Activated naive CD4-positive, alpha-beta T cell treated with anti-CD3 and anti-CD28 coated beads for 36 hours (primary cell): ENCODE results near the gene CDK13. TPM values are rescaled to one million over a fixed set of nuclear protein-coding genes. Genes with fewer than 3 reads are reported as not detected.
"Not testable (repeated sequence)": the region's sequence is repeated elsewhere in the genome, so short reads cannot be mapped to it uniquely, and the experiment has no call there.

Experiments
- CTCF ChIA-PET: fragments of 350-600 bp; sonication (Branson Sonifier 250); formaldehyde crosslinking; loops from one replicate; lab custom pipeline; 2021; ENCODE audit warnings: antibody characterized with exemption; lab: Charles Lee
- DNase-seq: peaks from one replicate; pipeline ENCODE4 v3.0.0-alpha.2; 2020
- H3K27ac Mint-ChIP-seq: one replicate; pipeline ENCODE4 v1.8.0; 2021; ENCODE audit warnings: mild to moderate bottlenecking, mixed read lengths
- H3K27me3 Mint-ChIP-seq: one replicate; pipeline ENCODE4 v1.8.0; 2021; ENCODE audit warnings: low read depth, mixed read lengths
- H3K36me3 Mint-ChIP-seq: one replicate; pipeline ENCODE4 v1.8.0; 2021; ENCODE audit warnings: low read depth, mixed read lengths
- H3K4me1 Mint-ChIP-seq: one replicate; pipeline ENCODE4 v1.8.0; 2021; ENCODE audit warnings: low read depth, mixed read lengths
- H3K4me3 Mint-ChIP-seq: one replicate; pipeline ENCODE4 v1.8.0; 2021; ENCODE audit warnings: mild to moderate bottlenecking, moderate library complexity, mixed read lengths
- H3K9me3 Mint-ChIP-seq: one replicate; pipeline ENCODE4 v1.8.0; 2021; ENCODE audit warnings: mixed read lengths
- intact Hi-C: fragments of 100-400 bp; cut with micrococcal nuclease; formaldehyde crosslinking; loops from one replicate; pipeline ENCODE4 v1.15.1; 2023
- total RNA-seq, 2 experiments: library from RNA; stranded (reverse); gene quantifications; one replicate each; pipeline ENCODE4 v1.2.3, GENCODE V29; 2021

CDK13 gene
- total RNA-seq = 10 to 100 TPM; 27.8 to 28.1 TPM

DNA sequence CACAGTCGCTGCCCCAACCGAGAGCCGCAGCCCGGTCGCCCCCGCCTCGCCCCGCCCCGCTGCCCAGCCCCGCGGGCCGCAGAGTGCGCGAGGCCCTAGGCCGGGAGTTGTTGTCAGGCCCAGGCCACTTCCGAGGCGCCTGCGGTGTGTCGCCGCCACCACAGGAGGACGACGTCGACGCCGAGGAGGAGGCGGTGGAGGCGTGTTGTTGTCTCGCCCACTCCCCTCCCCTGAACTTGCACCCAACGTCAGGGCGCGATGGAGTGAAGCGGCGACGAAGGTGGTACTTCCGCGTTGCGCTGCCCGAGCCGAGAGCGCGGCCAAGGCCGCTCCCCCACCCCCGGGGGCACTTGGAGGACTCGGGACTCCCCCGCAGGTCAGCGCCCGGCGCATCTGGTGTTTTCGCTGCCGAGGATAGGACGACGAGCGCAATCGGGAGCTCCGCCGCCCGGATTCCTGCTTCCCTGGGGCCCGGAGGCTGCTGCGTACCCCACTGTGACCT is at the start of gene CDK13:
Gene CDK13, plus strand, starts transcription at position 286 of the 502 bp plus-strand sequence. CDS start 386 bp downstream, outside the sequence.
- H3K36me3 Mint-ChIP-seq = peaks cover 15% of the 10 kb centered on the region
- intact Hi-C loops = loop anchor here (1.0 to 5.0 kb wide), 10 partner anchors 53 to 1932 kb away; partner anchors contain the start of genes MPLKIP, RALA, STARD3NL and YAE1
- peak within 1 kb of the TSS; percentile 97 for H3K4me3 Mint-ChIP-seq
- peak within 1 kb of the TSS; percentile 99 for H3K27ac Mint-ChIP-seq
- CTCF ChIA-PET = interaction anchor here (1.1 to 3.1 kb wide), 2 partner anchors 102 to 184 kb away, joined by 3 to 31 read pairs; partner anchors contain the start of gene MPLKIP
- no peaks in the 10 kb centered on the region for H3K27me3 Mint-ChIP-seq
- H3K4me1 Mint-ChIP-seq = peaks cover 30% of the 10 kb centered on the region
- peak; percentile 90 for DNase-seq
- no peaks in the 10 kb centered on the region for H3K9me3 Mint-ChIP-seq

GRCh38 chr7:39904077-39904486 is 46.0 kb upstream of the CDK13 start:
- Mint-ChIP-seq H3K4me3 (no peak overlapping the region), H3K27ac (no peak overlapping the region), H3K27me3 (no peaks in the 10 kb centered on the region), H3K4me1 (no peaks in the 10 kb centered on the region), H3K36me3 (peaks cover 2% of the 10 kb centered on the region), H3K9me3 (peaks cover 5% of the 10 kb centered on the region)
- DNase-seq = no peak
- intact Hi-C loops = no loop called here
- CTCF ChIA-PET = no interaction called here

- H3K9me3 Mint-ChIP-seq = peaks cover 13% of the 10 kb centered on the region
- no peak overlapping the region for H3K4me3 Mint-ChIP-seq
- intact Hi-C loops = no loop called here
- H3K27ac Mint-ChIP-seq = no peak overlapping the region
- no peaks in the 10 kb centered on the region for H3K4me1 Mint-ChIP-seq
- CTCF ChIA-PET = interaction anchor here (0.6 to 0.7 kb wide), 4 partner anchors 9 to 193 kb away, joined by 3 to 5 read pairs (median 4); no protein-coding TSS in a partner anchor
- DNase-seq = no peak
- H3K36me3 Mint-ChIP-seq = peaks cover 3% of the 10 kb centered on the region
- no peaks in the 10 kb centered on the region for H3K27me3 Mint-ChIP-seq
Observed at GRCh38 chr7:39908141-39908540, 41.9 kb upstream of the CDK13 start.

GRCh38 chr7:39908973-39909372 is 41.1 kb upstream of the CDK13 start:
- Mint-ChIP-seq H3K27me3 (no peaks in the 10 kb centered on the region), H3K36me3 (peaks cover 3% of the 10 kb centered on the region), H3K27ac (no peak overlapping the region), H3K9me3 (peaks cover 13% of the 10 kb centered on the region), H3K4me1 (no peaks in the 10 kb centered on the region), H3K4me3 (no peak overlapping the region)
- no peak for DNase-seq
- CTCF ChIA-PET = no interaction called here
- intact Hi-C loops = no loop called here

DNA sequence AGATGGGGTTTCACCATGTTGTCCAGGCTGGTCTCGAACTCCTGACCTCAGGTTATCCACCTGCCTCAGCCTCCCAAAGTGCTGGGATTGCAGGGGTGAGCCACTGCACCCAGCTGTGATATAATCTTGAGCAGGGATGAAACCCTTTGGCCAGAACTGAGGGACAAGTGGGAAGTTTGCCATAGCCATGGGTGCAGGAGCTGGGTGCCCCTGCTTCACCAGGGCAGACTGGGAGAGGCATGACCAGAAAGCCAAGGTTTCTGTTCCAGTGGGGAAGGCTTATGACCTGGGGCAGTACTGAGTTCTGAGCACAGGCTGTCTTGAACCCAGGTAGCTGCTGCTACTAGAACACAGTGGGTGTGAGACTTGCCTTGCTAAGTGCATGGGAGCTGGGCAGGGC is 40.5 kb upstream of the CDK13 start:
- CTCF ChIA-PET = no interaction called here
- no peak for DNase-seq
- H3K36me3 Mint-ChIP-seq = peaks cover 3% of the 10 kb centered on the region

GRCh38 chr7:39910108-39910869 is 39.8 kb upstream of the CDK13 start:
- no peak overlapping the region for H3K27ac Mint-ChIP-seq
- CTCF ChIA-PET = interaction anchor here (1.0 kb wide), 1 partner anchor 14 kb away, joined by 3 read pairs; no protein-coding TSS in a partner anchor
- DNase-seq = no peak
- H3K4me1 Mint-ChIP-seq = peaks cover 4% of the 10 kb centered on the region
- intact Hi-C loops = no loop called here
- peaks cover 3% of the 10 kb centered on the region for H3K36me3 Mint-ChIP-seq
- H3K27me3 Mint-ChIP-seq = no peaks in the 10 kb centered on the region
- H3K4me3 Mint-ChIP-seq = no peak overlapping the region
- peaks cover 13% of the 10 kb centered on the region for H3K9me3 Mint-ChIP-seq

More for the DNA sequence above, 40.5 kb upstream of the CDK13 start:
- intact Hi-C loops = no loop called here
- Mint-ChIP-seq H3K4me1 (no peaks in the 10 kb centered on the region), H3K27me3 (no peaks in the 10 kb centered on the region), H3K4me3 (no peak overlapping the region), H3K27ac (no peak overlapping the region), H3K9me3 (peaks cover 13% of the 10 kb centered on the region)

GRCh38 chr7:39911167-39911566 is 38.9 kb upstream of the CDK13 start:
- H3K27me3 Mint-ChIP-seq = no peaks in the 10 kb centered on the region
- CTCF ChIA-PET = interaction anchor here (1.0 kb wide), 1 partner anchor 15 kb away, joined by 3 read pairs; no protein-coding TSS in a partner anchor
- peaks cover 6% of the 10 kb centered on the region for H3K4me1 Mint-ChIP-seq
- H3K4me3 Mint-ChIP-seq = no peak overlapping the region
- H3K9me3 Mint-ChIP-seq = peaks cover 13% of the 10 kb centered on the region
- no peak for DNase-seq
- intact Hi-C loops = no loop called here
- H3K36me3 Mint-ChIP-seq = peaks cover 3% of the 10 kb centered on the region
- H3K27ac Mint-ChIP-seq = no peak overlapping the region

GRCh38 chr7:39915847-39916246 is 34.2 kb upstream of the CDK13 start:
- H3K9me3 Mint-ChIP-seq, H3K4me3 Mint-ChIP-seq, H3K4me1 Mint-ChIP-seq, H3K36me3 Mint-ChIP-seq, H3K27ac Mint-ChIP-seq, intact Hi-C loops, H3K27me3 Mint-ChIP-seq: not testable (repeated sequence)
- DNase-seq = peak; percentile 7
- CTCF ChIA-PET = interaction anchor here (1.2 kb wide), 1 partner anchor 20 kb away, joined by 3 read pairs; no protein-coding TSS in a partner anchor

DNA sequence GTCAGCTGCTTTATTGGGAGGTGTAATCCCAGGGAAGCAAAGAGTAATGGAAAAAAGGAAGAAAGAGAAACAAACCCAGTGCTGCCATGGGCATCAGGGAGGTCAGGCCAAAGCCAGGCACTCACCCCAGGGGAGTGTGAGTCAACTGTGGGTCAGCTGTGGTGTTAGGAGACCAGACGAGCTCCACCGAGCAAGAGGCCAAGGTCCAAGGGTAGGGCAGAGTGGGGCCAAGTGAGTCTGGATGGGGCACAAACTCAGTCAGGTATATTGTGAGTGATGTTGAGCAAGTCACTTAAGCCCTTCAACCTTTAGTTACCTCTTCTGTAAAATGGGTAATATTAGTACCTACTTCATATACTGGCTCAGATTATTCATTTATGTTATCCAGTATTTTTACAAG is 30.4 kb upstream of the CDK13 start:
- no peaks in the 10 kb centered on the region for H3K27me3 Mint-ChIP-seq
- H3K27ac Mint-ChIP-seq = no peak overlapping the region
- no peaks in the 10 kb centered on the region for H3K9me3 Mint-ChIP-seq
- H3K36me3 Mint-ChIP-seq = no peaks in the 10 kb centered on the region
- H3K4me1 Mint-ChIP-seq = peaks cover 6% of the 10 kb centered on the region
- CTCF ChIA-PET = interaction anchor here (0.7 to 2.0 kb wide), 3 partner anchors 18 to 34 kb away, joined by 4 to 5 read pairs (median 5); no protein-coding TSS in a partner anchor
- H3K4me3 Mint-ChIP-seq = no peak overlapping the region
- no peak for DNase-seq
- intact Hi-C loops = no loop called here

GRCh38 chr7:39921506-39922175 is 28.4 kb upstream of the CDK13 start:
- Mint-ChIP-seq H3K4me3 (no peak overlapping the region), H3K9me3 (no peaks in the 10 kb centered on the region), H3K27me3 (no peaks in the 10 kb centered on the region), H3K36me3 (no peaks in the 10 kb centered on the region), H3K4me1 (no peaks in the 10 kb centered on the region), H3K27ac (no peak overlapping the region)
- intact Hi-C loops = no loop called here
- DNase-seq = no peak
- CTCF ChIA-PET = interaction anchor here (1.0 to 2.0 kb wide), 3 partner anchors 16 to 26 kb away, joined by 3 to 5 read pairs (median 4); no protein-coding TSS in a partner anchor

- no peak for DNase-seq
- CTCF ChIA-PET = no interaction called here
- intact Hi-C loops = no loop called here
- H3K4me1 Mint-ChIP-seq = no peaks in the 10 kb centered on the region
- no peaks in the 10 kb centered on the region for H3K9me3 Mint-ChIP-seq
- H3K27me3 Mint-ChIP-seq = no peaks in the 10 kb centered on the region
- no peak overlapping the region for H3K27ac Mint-ChIP-seq
- no peaks in the 10 kb centered on the region for H3K36me3 Mint-ChIP-seq
- no peak overlapping the region for H3K4me3 Mint-ChIP-seq
Observed at GRCh38 chr7:39922580-39922979, 27.5 kb upstream of the CDK13 start.

GRCh38 chr7:39923091-39923490 is 27.0 kb upstream of the CDK13 start:
- no peaks in the 10 kb centered on the region for H3K36me3 Mint-ChIP-seq
- intact Hi-C loops = no loop called here
- H3K4me1 Mint-ChIP-seq = no peaks in the 10 kb centered on the region
- no peaks in the 10 kb centered on the region for H3K27me3 Mint-ChIP-seq
- no peaks in the 10 kb centered on the region for H3K9me3 Mint-ChIP-seq
- CTCF ChIA-PET = no interaction called here
- no peak overlapping the region for H3K27ac Mint-ChIP-seq
- DNase-seq = no peak
- H3K4me3 Mint-ChIP-seq = no peak overlapping the region
